ENCODE results near the gene MARCHF3. TPM values are rescaled to one million over a fixed set of nuclear protein-coding genes. Genes with fewer than 3 reads are reported as not detected.
"Not testable (repeated sequence)": the region's sequence is repeated elsewhere in the genome, so short reads cannot be mapped to it uniquely, and the experiment has no call there.

Gene MARCHF3
- total and polyA plus RNA-seq, 12 donors, result 4.8 to 76.2 (median 45.9) TPM

DNA sequence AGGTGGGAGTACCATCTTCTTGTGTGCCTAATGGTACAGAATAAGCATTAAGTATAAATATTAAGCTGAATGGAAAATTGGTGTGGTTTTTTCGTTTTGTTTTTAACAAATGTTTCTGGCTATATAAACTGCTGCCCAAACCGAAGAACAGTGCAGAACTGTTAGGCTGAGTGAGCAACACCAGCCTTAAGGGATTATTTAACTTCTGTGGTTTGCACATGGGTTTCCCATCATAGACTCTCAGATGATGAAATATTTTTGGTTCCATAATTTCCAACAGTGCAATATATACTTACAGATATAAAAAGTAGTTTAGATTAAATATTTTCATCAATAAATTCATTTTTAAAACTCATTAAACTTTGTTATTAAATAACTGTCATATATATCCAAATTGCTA lies 26.5 kb upstream of the MARCHF3 start:
- intact Hi-C loops (cut with DNase I), result no loop called here

DNA sequence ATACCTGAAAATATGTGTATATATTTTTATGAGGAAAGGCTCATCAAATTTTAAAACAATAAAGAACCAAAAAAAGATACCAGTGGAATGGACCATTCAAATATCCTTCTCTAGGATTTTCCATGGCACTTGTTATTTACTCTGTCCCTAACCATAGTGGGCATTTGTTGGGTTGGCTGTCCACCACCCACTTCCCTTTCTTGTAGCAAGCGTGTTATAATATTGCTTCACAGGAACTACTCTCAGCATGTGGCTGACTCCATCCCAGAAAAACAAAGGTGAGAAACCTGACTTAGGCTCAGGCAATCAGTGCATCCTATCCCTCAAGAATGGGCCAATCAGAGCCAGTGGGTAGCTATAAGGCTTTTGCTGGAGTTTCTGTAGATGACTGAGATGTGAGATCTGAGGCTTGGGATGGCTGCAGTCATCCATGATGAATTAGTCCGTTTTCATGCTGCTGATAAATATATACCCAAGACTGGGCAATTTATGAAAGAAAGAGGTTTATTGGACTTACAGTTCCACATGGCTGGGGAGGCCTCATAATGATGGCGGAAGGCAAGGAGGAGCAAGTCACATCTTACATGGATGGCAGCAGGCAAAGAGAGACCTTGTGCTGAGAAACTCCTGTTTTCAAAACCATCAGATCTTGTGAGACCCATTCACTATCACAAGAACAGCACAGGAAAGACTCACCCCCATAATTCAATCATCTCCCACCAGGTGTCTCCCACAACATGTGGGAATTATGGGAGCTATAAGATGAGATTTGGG lies 25.7 kb upstream of the MARCHF3 start:
- Histone ChIP-seq H3K27ac (no peak overlapping the region), H3K4me1 (no peaks in the 10 kb centered on the region), H3K27me3 (no peaks in the 10 kb centered on the region), H3K4me3 (no peak overlapping the region), H3K36me3 (peaks cover 0 to 31% (median 6%) of the 10 kb centered on the region in 9 donors), H3K9me3 (no peaks in the 10 kb centered on the region)
- TF ChIP-seq, protein P1, sequence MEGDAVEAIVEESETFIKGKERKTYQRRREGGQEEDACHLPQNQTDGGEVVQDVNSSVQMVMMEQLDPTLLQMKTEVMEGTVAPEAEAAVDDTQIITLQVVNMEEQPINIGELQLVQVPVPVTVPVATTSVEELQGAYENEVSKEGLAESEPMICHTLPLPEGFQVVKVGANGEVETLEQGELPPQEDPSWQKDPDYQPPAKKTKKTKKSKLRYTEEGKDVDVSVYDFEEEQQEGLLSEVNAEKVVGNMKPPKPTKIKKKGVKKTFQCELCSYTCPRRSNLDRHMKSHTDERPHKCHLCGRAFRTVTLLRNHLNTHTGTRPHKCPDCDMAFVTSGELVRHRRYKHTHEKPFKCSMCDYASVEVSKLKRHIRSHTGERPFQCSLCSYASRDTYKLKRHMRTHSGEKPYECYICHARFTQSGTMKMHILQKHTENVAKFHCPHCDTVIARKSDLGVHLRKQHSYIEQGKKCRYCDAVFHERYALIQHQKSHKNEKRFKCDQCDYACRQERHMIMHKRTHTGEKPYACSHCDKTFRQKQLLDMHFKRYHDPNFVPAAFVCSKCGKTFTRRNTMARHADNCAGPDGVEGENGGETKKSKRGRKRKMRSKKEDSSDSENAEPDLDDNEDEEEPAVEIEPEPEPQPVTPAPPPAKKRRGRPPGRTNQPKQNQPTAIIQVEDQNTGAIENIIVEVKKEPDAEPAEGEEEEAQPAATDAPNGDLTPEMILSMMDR (IDR thresholded peaks at IDR 0.05), result no peak
- intact Hi-C loops (cut with DNase I), result no loop called here
- ATAC-seq, result no peak
- WGBS, 2 donors, result 96% methylated on average over 3 of the region's 3 CpGs
- no peak for DNase-seq

More for the DNA sequence above, 26.5 kb upstream of the MARCHF3 start:
- ATAC-seq (no peak), DNase-seq (no peak)
- TF ChIP-seq, protein P1 (IDR thresholded peaks at IDR 0.05), result no peak
- H3K4me3 ChIP-seq, result no peak overlapping the region
- peaks cover 0 to 27% (median 6%) of the 10 kb centered on the region in 9 donors for H3K36me3 ChIP-seq
- H3K27ac ChIP-seq, result no peak overlapping the region
- no peaks in the 10 kb centered on the region for H3K9me3 ChIP-seq
- WGBS, 2 donors, result 79 to 85% methylated on average over 2 of the region's 2 CpGs
- no peaks in the 10 kb centered on the region for H3K4me1 ChIP-seq
- no peaks in the 10 kb centered on the region for H3K27me3 ChIP-seq

DNA sequence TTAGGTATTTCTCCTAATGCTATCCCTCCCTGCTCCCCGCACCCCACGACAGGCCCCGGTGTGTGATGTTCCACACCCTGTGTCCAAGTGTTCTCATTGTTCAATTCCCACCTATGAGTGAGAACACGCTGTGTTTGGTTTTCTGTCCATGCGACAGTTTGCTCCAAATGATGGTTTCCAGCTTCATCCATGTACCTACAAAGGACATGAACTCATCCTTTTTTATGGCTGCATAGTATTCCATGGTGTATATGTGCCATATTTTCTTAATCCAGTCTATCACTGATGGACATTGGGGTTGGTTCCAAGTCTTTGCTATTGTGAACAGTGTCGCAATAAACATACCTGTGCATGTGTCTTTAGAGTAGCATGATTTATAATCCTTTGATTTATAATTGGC lies 23.2 kb upstream of the MARCHF3 start:
- DNase-seq; H3K27me3 ChIP-seq; ATAC-seq; intact Hi-C loops (cut with DNase I); H3K27ac ChIP-seq; H3K4me3 ChIP-seq; H3K9me3 ChIP-seq; H3K4me1 ChIP-seq: not testable (repeated sequence)
- H3K36me3 ChIP-seq, result peaks cover 0 to 28% (median 6%) of the 10 kb centered on the region in 9 donors
- 95 to 96% methylated on average over 6 of the region's 6 CpGs for WGBS, 2 donors

DNA sequence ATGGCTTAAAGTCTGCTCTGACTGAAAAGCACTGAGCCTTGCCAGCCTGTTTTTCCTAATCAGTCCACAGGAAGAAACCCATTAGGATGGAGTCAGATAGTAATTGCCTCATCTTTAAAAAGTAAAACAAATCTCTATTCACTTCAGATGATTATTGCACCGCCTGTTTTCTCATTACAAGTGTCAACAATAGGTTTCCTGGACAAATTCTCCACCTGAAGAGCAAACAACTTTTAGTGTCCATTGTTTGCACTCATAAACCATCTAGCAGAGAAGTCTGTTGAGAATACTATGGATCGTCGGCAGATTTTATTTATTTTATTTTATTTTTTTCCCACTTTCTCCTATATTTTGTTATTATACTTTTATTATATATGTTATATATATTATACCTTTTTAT lies 22.7 kb upstream of the MARCHF3 start:
- TF ChIP-seq, protein P1 (IDR thresholded peaks at IDR 0.05), result no peak
- WGBS, 2 donors, result 81 to 86% methylated on average over 3 of the region's 3 CpGs
- Histone ChIP-seq H3K27me3 (no peaks in the 10 kb centered on the region), H3K36me3 (peaks cover 0 to 23% (median 6%) of the 10 kb centered on the region in 9 donors), H3K4me1 (no peaks in the 10 kb centered on the region), H3K9me3 (no peaks in the 10 kb centered on the region), H3K4me3 (no peak overlapping the region), H3K27ac (no peak overlapping the region)
- no peak for DNase-seq
- intact Hi-C loops (cut with DNase I), result no loop called here
- ATAC-seq, result no peak

DNA sequence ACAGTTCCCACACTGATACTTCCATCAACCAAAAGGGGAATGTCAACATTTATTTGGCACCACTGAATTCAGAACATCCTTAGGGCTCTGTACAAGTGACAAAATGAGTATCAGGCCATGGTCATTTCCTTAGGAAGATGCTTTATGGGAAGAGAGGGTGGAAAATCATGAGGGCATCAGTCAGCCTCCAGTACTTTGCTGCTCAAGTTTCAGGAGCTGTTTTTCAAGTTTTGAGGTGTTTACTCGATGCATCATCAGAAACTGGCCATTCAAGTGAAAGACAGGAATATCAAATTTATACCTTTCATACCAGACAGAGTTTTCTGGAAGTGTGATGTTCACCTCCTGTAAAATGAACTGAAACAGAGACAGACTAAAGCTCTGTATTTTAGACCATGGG lies 21.2 kb upstream of the MARCHF3 start:
- no peaks in the 10 kb centered on the region for H3K27me3 ChIP-seq
- intact Hi-C loops (cut with DNase I), result no loop called here
- ATAC-seq (no peak), DNase-seq (no peak)
- TF ChIP-seq, protein P1 (IDR thresholded peaks at IDR 0.05), result no peak
- no peak overlapping the region for H3K27ac ChIP-seq
- H3K36me3 ChIP-seq, result peaks cover 0 to 13% (median 6%) of the 10 kb centered on the region in 9 donors
- H3K4me1 ChIP-seq, result no peaks in the 10 kb centered on the region
- no peaks in the 10 kb centered on the region for H3K9me3 ChIP-seq
- H3K4me3 ChIP-seq, result no peak overlapping the region
- WGBS, 2 donors, result 94% methylated on average over 1 of the region's 1 CpG
